Esophagus muscularis mucosa (tissue), 4 donors: Measurements from ENCODE around the gene KCNAB1. TPM values are rescaled to one million over a fixed set of nuclear protein-coding genes. Genes with fewer than 3 reads are reported as not detected.

ENCODE experiments used
- DNase-seq: peaks from one replicate; pipeline ENCODE4 v3.0.0-alpha.2; 2017; ENCODE audit errors: extremely low spot score
- H3K27ac ChIP-seq, 4 donors: fragments of 200-600 bp; sonication (generic); replicated peaks in 1 of 4; 1 replicate in 3 of 4; 2 replicates in 1 of 4; pipeline ENCODE4 v1.5.1; 2016 to 2019; ENCODE audit warnings: mild to moderate bottlenecking in 1 of 4
- H3K27me3 ChIP-seq, 4 donors: fragments of 200-600 bp; sonication (generic); one replicate each; pipeline versions ENCODE4 v1.5.1 to v1.6.0; 2016 to 2019
- H3K36me3 ChIP-seq, 4 donors: fragments of 200-600 bp; sonication (generic); one replicate each; pipeline ENCODE4 v1.5.1; 2016 to 2019
- H3K4me1 ChIP-seq, 4 donors: fragments of 200-600 bp; sonication (generic); one replicate each; pipeline ENCODE4 v1.5.1; 2016 to 2019
- H3K4me3 ChIP-seq, 4 donors: fragments of 200-600 bp; sonication (generic); 1 replicate in 2 of 4; 2 replicates in 2 of 4; pipeline ENCODE4 v1.5.1; 2016 to 2019; ENCODE audit warnings: mild to moderate bottlenecking in 4 of 4, moderate library complexity in 1 of 4
- H3K9me3 ChIP-seq, 4 donors: fragments of 200-600 bp; sonication (generic); 1 replicate in 3 of 4; 2 replicates in 1 of 4; pipeline ENCODE4 v1.5.1; 2016 to 2019
- EP300 ChIP-seq: sonication (generic); formaldehyde crosslinking; IDR thresholded peaks from one replicate; pipeline ENCODE4 v1.6.1; 2017; ENCODE audit warnings: antibody characterized with exemption
- POLR2A ChIP-seq: fragments of 450-650 bp; IDR thresholded peaks from one replicate; pipeline ENCODE4 v1.6.1; 2017; ENCODE audit warnings: antibody characterized with exemption, moderate library complexity, mild to moderate bottlenecking, low read depth
- POLR2AphosphoS5 ChIP-seq, 2 donors: sonication (generic); formaldehyde crosslinking; IDR thresholded peaks; one replicate each; pipeline ENCODE4 v1.6.1; 2017; ENCODE audit warnings: antibody characterized with exemption in 2 of 2
- WGBS: methylation state at CpG from one replicate; pipeline ENCODE4 v1.1.5; 2018; 5-methylcytosine and 5-hydroxymethylcytosine counted together
- intact Hi-C: fragments of 100-400 bp; cut with DNase I; formaldehyde crosslinking; loops from one replicate; pipeline ENCODE4 v1.15.1; 2023
- total RNA-seq, 4 donors: library from RNA; depleted of rRNA; stranded (reverse); fragments of >200 nt; gene quantifications; one replicate each; pipeline versions ENCODE4 v1.1.0 to v1.2.1, GENCODE V29; 2016
- TF ChIP-seq, protein P1 (sequence below), 3 experiments: fragments of 200-600 bp in 2 of 3; fragments of 450-650 bp in 1 of 3; sonication (generic) in 2 of 3; IDR thresholded peaks; one replicate each; pipeline ENCODE4 v1.5.1; 2017 to 2019; ENCODE audit warnings: antibody characterized with exemption in 3 of 3, mild to moderate bottlenecking in 2 of 3, moderate library complexity in 1 of 3

Gene KCNAB1
- total RNA-seq, 4 donors from 2014 or later = 0.83 to 5.9 (median 2.3) TPM

DNA sequence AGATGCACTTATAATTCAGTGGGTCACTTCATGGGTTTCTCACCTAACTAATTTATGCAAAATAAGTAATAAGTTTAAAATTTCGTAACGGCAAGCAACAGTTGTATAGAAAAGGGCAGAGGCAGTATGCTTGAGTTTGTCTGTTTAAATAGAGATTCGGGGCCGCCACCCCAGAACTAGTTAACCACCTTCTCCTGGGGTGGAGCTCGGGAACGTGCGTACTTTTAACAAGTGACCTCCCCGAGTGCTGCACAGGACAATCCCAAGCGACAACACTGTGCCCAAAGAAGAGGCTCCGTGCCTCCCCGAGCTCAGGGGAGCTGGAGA, 434.1 kb downstream of the KCNAB1 start:
- Histone ChIP-seq H3K4me3 (peak overlapping the region; percentile 75 to 95 (median 79)), H3K9me3 (no peaks in the 10 kb centered on the region), H3K4me1 (peaks cover 24 to 52% (median 49%) of the 10 kb centered on the region in 4 donors), H3K36me3 (peaks cover 0 to 26% (median 5%) of the 10 kb centered on the region in 4 donors), H3K27ac (peak overlapping the region; percentile 86 to 88 (median 88)), H3K27me3 (no peaks in the 10 kb centered on the region)
- WGBS = 0% methylated on average over 9 of the region's 11 CpGs
- intact Hi-C loops = loop anchor here (10.0 kb wide), 1 partner anchor 270 kb away; the partner anchor contains the start of gene LEKR1
- no peak for DNase-seq
- TF ChIP-seq EP300 = no peak
- TF ChIP-seq, protein P1, sequence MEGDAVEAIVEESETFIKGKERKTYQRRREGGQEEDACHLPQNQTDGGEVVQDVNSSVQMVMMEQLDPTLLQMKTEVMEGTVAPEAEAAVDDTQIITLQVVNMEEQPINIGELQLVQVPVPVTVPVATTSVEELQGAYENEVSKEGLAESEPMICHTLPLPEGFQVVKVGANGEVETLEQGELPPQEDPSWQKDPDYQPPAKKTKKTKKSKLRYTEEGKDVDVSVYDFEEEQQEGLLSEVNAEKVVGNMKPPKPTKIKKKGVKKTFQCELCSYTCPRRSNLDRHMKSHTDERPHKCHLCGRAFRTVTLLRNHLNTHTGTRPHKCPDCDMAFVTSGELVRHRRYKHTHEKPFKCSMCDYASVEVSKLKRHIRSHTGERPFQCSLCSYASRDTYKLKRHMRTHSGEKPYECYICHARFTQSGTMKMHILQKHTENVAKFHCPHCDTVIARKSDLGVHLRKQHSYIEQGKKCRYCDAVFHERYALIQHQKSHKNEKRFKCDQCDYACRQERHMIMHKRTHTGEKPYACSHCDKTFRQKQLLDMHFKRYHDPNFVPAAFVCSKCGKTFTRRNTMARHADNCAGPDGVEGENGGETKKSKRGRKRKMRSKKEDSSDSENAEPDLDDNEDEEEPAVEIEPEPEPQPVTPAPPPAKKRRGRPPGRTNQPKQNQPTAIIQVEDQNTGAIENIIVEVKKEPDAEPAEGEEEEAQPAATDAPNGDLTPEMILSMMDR (IDR thresholded peaks at IDR 0.05) = no peak
- no peak for TF ChIP-seq POLR2AphosphoS5 (IDR thresholded peaks at IDR 0.05)
- TF ChIP-seq POLR2A = no peak

DNA sequence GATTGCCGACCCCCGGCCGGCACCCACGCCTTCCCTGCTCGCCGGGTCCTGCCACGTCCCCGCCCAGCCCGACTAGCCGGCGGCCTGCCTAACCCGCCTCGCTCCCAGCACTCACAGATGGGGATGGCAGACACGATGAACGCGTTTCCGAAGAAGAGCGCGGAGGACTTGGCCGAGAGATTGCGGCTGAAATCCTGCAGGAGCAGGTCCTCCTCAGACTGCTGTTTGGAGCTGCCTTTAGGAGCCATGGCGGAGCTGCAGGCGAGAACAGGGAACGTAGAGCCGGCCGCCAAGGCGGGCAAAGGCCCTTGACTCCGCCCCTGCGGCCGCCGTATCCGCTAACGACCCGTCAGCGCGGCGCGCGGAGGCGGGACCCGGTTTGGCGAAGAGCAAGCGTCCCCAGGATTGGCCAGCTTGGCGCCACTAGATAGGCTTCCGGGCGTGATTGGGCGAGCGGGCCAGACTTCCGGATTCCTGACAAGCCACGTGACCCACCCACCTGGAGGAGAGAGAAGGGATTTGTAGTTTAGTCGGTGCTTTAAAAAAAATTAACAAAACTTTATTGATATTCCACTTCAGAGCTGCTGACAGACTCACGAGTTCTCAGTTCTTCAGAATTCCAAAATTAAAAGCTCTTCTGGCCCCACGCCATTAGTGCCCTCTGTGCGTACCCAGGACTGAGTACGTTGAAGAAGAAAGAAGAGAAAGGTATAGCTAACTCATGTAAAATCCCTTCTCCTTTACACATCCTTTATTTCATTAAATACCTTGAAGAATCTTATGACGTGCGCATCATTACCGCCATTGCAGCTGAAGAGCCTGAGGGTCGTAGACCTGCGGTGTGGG, 434.7 kb downstream of the KCNAB1 start, which contains the start of gene SSR3:
Gene SSR3 (minus strand): TSS at position 276 of the 846 bp plus-strand sequence. CDS start 28 bp downstream, at position 248.
- peak; percentile 100 for DNase-seq
- TF ChIP-seq POLR2A = peak; percentile 75
- TF ChIP-seq, protein P1 (IDR thresholded peaks at IDR 0.05) = peak in 2 of 3 experiments; percentile 35 to 57
- peak; percentile 92 to 97 for TF ChIP-seq POLR2AphosphoS5 (IDR thresholded peaks at IDR 0.05)
- no peak for TF ChIP-seq EP300
- peaks cover 24 to 46% (median 43%) of the 10 kb centered on the region in 4 donors for H3K4me1 ChIP-seq
- 13% methylated on average over 20 of the region's 60 CpGs for WGBS
- H3K36me3 ChIP-seq = peaks cover 0 to 26% (median 5%) of the 10 kb centered on the region in 4 donors
- intact Hi-C loops = loop anchor here (5.0 to 10.0 kb wide), 2 partner anchors 117 to 270 kb away; partner anchors contain the start of genes LEKR1 and TIPARP
- H3K27ac ChIP-seq = peak within 1 kb of the TSS; percentile 86 to 88 (median 88)
- no peaks in the 10 kb centered on the region for H3K9me3 ChIP-seq
- peak within 1 kb of the TSS; percentile 75 to 95 (median 79) for H3K4me3 ChIP-seq
- H3K27me3 ChIP-seq = no peaks in the 10 kb centered on the region

DNA sequence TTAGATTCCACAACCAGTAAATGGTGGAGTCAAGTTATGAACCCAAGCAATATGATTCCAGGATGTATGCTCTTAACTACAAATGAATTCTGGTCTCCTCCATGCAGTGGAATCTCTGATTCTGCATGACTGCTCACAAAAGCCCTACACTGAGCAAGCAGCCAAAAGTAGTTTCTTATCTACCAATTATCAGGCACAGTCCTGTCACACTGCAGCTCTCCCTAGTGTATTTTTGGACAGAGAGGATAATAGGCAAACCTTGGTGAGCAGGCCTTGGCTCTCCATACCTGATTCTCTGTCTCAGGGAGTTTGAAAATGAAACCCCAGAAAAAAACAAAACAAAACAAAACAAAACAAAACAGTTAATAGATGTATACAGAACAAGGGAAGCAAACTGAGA, 438.0 kb downstream of the KCNAB1 start:
- intact Hi-C loops = loop anchor here (5.0 to 10.0 kb wide), 2 partner anchors 114 to 266 kb away; partner anchors contain the start of genes LEKR1 and TIPARP
- TF ChIP-seq EP300 = no peak
- TF ChIP-seq, protein P1 (IDR thresholded peaks at IDR 0.05) = no peak
- TF ChIP-seq POLR2A = no peak
- TF ChIP-seq POLR2AphosphoS5 (IDR thresholded peaks at IDR 0.05) = no peak
- Histone ChIP-seq H3K4me3 (no peak overlapping the region), H3K4me1 (peaks cover 4 to 13% (median 10%) of the 10 kb centered on the region in 4 donors), H3K36me3 (no peaks in the 10 kb centered on the region), H3K27me3 (no peaks in the 10 kb centered on the region), H3K27ac (no peak overlapping the region), H3K9me3 (no peaks in the 10 kb centered on the region)
- DNase-seq = no peak

DNA sequence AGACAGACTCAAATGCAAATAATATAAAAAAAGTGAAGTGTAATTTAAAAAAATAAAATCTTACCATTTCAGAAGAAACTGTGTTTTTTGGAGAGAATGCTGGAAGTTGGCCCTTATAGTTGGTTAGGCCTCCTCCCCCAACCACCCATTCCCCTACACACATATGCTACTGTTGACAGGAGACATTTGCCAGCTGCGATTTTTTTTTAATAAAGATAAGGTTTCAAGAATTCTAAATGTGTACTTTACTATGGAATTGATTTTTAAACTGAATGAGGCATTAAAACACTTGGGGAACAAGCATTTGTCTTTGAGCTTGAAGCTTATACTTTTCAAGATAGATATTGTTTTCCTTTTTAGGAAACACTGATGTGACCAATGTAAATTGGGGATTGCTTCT, 438.9 kb downstream of the KCNAB1 start:
- DNase-seq = no peak

More for the DNA sequence above, 438.9 kb downstream of the KCNAB1 start:
- 76% methylated on average over 1 of the region's 1 CpG for WGBS
- Histone ChIP-seq H3K27ac (no peak overlapping the region), H3K27me3 (no peaks in the 10 kb centered on the region), H3K36me3 (no peaks in the 10 kb centered on the region), H3K9me3 (no peaks in the 10 kb centered on the region), H3K4me1 (peaks cover 0 to 6% (median 4%) of the 10 kb centered on the region in 4 donors), H3K4me3 (no peak overlapping the region)
- intact Hi-C loops = loop anchor here (5.0 to 10.0 kb wide), 2 partner anchors 113 to 265 kb away; partner anchors contain the start of genes LEKR1 and TIPARP
- no peak for TF ChIP-seq POLR2A
- TF ChIP-seq POLR2AphosphoS5 (IDR thresholded peaks at IDR 0.05) = no peak
- no peak for TF ChIP-seq EP300
- TF ChIP-seq, protein P1 (IDR thresholded peaks at IDR 0.05) = no peak
